Astrocyte of the cerebellum (primary cell): ENCODE results near the gene SLC25A26.

Experiments
- DNase-seq: peaks from one replicate; pipeline ENCODE4 v3.0.0-alpha.2; 2011; ENCODE audit warnings: low read depth
- H3K4me3 ChIP-seq: 2 replicates; pipeline ENCODE4 v1.5.1; 2011; ENCODE audit warnings: mild to moderate bottlenecking, low read depth, low read length, moderate library complexity
- CTCF ChIP-seq: IDR thresholded peaks from 2 replicates; pipeline ENCODE4 v1.5.1; 2012; ENCODE audit warnings: low read length, low read depth, moderate library complexity, mild to moderate bottlenecking; ENCODE audit errors: missing control alignments
- in situ Hi-C: cut with HindIII; loops from 2 replicates; pipeline ENCODE4 v1.10.0; 2017; ENCODE audit warnings: low sequenced_read_pairs

The SLC25A26 gene

DNA sequence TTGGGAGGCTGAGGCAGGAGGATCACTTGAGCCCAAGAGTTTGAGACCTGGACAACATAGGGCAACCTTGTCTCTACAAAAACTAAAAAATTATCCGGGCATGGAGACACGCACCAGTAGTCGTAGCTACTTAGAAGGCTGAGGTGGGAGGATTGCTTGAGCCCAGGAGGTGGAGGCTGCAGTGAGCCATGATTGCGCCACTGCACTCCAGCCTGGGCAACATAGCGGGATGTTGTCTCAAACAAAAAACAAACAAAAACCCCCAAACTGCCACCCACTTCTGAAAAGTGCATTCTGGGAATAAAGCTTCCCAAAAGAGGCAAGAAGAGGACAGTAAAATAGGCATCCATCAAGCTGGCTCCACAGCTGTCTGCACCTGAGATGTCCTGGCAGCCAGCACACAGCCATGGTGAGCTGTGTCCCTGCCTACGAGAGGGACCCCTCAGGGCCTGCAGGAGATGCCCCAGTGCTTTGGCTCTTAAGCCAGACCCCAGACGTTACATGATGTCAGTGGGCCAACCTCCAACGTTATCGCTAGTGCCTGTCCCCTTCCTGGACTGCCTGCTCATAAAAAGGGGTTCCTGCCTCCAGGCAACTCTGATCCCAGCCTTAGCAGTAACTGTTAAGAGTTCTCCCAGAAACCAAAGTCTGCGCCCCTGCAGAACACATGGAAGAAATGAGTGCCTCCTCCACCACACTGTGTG lies 178.9 kb downstream of the SLC25A26 start:
- H3K4me3 ChIP-seq, result no peak overlapping the region
- TF ChIP-seq CTCF, result no peak
- DNase-seq, result no peak
- in situ Hi-C loops, result loop anchor here (5.0 kb wide), 1 partner anchor 102 kb away; no protein-coding TSS in a partner anchor

- H3K4me3 ChIP-seq, result no peak overlapping the region
- no peak for DNase-seq
- in situ Hi-C loops, result no loop called here
- TF ChIP-seq CTCF, result no peak
These were observed 179.8 kb downstream of the SLC25A26 start for GRCh38 chr3:66400411-66401156.

- DNase-seq, result no peak
- no peak overlapping the region for H3K4me3 ChIP-seq
- TF ChIP-seq CTCF, result no peak
- in situ Hi-C loops, result no loop called here
These were observed 180.4 kb downstream of the SLC25A26 start for GRCh38 chr3:66401157-66401550.

DNA sequence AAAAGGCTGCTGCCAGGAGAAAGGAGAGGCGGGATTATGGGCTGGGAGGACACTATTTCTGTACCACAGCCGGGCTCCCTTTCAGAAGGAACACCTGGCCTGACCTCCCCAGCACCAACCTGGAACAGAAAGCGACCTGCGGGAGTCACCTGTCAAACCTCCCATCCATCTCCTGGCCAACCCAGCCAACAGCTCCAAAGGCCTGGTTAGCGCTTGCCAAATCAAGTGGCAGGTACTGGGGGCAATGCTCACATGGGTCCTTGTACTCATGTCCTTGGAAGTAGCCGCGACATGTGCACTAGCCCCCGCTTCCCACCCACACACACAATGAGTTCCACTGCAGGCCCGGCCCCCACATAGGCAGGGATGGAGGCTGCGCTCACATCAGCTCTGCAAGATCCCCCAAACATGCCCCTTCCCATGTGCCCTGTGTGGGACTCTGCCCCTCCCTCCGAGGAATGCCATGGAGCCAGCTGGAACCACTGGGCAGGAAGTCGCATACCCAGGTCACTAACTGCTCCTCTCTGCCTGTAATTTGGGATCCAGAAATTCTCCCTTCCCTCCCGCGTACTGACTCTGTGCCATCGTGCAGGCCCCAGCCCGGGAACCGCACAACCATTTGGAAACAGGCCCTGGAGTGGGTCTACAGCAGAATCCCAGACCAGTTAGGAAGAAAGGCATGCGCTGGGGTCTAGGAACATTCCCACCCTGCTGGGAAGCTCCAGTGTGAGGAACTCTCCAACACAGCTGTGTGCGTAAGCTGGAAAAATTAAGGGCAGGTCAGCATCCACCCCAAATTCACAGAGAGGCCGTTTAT lies 181.1 kb downstream of the SLC25A26 start:
- H3K4me3 ChIP-seq, result no peak overlapping the region
- DNase-seq, result no peak
- TF ChIP-seq CTCF, result no peak
- in situ Hi-C loops, result no loop called here

DNA sequence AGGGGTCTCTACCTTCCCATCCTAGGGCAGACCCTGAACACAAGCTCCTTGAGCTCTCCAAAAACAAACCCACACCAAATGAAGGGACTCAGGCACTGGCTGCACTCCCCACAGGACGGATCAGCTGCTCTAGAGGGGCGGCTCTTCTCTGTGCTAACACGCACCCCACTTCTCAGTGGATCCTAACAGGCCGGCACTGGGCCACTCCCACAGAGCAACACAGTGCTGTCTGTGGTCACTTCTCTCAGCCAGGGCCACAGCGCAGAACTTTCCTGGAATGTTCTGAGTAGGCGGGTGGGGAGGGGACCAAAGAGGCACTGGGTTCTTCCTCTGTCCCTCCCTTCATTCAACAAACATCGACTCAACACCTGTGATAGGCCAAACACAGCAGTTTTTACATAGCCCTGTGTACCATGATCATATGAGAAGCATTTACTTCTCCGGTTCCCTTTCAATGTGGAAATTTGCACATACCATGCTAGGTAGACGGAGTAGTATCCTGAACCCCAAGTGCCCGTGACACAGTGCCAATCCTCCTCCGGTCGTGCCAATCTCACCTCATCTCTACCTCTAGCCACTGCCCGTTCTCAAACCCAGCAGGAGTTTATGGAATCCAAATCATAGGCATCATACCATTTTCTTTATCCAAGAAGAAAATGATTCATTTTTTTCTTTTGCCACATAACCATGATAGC lies 181.9 kb downstream of the SLC25A26 start:
- no peak for TF ChIP-seq CTCF
- no peak overlapping the region for H3K4me3 ChIP-seq
- no peak for DNase-seq
- in situ Hi-C loops, result no loop called here

GRCh38 chr3:66403323-66403990 lies 182.7 kb downstream of the SLC25A26 start:
- no peak overlapping the region for H3K4me3 ChIP-seq
- TF ChIP-seq CTCF, result no peak
- in situ Hi-C loops, result no loop called here
- no peak for DNase-seq
